Daoy (cell line): ENCODE results near the gene ZC3H12C. TPM values are rescaled to one million over a fixed set of nuclear protein-coding genes. Genes with fewer than 3 reads are reported as not detected.
"Not testable (repeated sequence)": the region's sequence is repeated elsewhere in the genome, so short reads cannot be mapped to it uniquely, and the experiment has no call there.

ENCODE experiments used
- DNase-seq: peaks from one replicate; pipeline ENCODE4 v3.0.0-alpha.2; 2015; ENCODE audit warnings: low read depth
- total RNA-seq: library from RNA; depleted of rRNA; stranded (reverse); fragments of >200 nt; shearing (Covaris generic); gene quantifications from 2 replicates; pipeline ENCODE4 v1.2.3, GENCODE V29; 2014; rRNA removed

ZC3H12C gene
- 3.8 and 4.0 TPM in 2 replicates for total RNA-seq

DNA sequence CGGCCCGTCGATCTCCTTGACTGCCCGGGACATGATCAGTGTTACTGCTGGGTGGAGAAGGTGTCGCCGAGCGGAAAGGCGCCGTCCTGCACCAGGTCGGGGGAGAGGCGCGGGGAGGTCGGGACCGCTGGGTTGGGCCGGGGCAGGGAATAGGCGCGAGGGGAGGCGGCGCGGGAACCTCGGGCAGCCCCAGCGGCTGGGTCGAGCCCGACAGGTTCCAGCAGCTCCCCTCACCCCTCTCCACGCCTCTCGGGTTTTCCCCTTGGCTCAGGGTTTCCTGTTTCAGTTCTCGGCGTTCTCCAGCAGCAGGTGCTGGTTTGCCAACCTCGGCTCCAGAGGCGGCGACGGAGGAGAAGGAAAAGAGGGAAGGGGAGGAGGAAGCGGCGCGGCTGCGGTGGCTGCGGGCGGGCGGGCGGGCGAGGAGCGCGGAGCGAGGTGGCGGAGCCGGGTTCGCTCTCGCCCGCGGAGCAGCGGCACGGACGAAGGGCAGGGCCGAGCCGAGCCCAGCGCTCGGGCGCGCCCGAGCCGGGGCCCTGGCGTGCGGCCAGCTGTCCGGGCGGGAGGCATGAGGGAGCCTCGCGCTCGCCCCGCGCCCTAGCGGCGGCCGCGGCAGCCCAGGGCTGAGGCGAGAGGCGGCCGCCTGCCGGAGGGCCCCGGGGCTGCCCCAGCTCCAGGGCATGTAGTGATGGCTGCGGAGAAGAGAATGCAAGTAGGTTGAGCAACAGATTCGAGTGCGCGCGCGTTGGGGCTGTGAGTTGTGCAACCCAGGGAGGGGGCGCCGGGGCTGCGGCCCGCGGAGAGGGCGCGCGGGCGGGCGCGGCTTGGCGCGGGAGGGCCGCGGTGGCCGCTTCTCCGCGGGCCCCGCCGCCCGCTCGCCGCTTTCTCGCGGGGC is at the start of gene ZC3H12C:
Gene ZC3H12C, plus strand, starts transcription at position 878 of the 892 bp plus-strand sequence. CDS start 20 bp downstream, outside the sequence.
- DNase-seq = peak; percentile 93

DNA sequence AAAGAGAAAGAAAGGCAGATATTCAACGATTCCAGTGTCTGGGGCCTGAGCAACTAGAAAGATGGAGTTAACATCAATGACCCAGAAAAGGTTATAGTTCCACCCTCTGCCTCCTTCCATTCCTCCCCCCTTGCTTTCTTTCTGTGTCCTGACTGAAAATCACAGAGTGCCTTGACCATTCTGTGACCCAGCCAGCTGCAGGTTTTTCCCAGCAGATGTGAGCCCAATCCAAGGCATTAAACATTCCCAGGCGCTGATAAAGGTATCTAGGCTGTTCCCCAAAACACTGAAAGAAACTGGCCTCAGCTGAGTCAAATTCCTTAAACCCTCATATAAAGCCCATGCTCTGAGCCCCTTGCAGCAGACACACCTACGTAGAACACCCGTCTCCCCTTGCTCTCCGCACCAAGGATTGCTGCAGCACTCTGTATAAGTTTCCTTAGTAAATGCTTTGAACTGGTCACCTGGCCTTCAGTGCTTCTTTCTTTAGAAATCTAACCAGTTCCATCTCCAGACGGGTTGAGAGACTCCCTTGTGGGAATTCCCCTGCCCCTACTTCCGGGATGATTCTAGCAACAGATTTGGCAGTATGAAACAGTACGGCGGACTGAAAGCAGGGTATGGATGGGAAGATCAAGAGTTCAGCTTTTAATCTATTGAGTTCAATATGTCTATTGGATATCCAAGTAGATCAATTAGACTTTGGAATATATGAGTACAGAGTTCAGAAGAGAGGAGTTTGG is 48.8 kb upstream of the ZC3H12C start:
- peak; percentile 10 for DNase-seq

DNA sequence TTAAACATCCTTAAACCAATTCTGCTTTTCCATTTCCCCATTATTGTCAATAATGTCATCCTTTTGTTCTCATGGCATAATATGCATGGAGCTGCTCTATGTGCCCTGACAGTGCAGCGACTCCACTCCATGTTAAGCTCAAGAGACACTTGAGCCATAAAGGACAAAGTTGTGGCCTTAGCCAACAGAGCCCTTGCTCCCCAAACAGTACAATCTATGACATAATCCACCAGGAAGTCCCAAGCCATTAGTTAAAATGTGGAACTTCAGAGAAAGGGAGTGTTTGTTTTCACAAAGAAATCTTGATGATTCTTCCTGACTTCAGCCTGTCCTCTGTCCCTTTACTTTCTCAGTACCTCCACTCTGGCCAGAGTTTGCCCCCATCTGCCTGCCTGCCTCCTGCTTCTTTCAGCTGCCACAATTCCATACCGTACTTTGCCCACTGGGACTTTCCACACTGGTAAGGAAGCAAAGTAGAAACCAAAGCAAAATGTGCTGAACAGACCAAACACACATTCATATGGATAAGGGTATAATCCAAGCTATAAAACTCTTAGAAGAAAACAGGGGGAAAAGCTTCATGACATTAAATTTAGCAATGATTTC is 46.3 kb upstream of the ZC3H12C start:
- DNase-seq = no peak

DNA sequence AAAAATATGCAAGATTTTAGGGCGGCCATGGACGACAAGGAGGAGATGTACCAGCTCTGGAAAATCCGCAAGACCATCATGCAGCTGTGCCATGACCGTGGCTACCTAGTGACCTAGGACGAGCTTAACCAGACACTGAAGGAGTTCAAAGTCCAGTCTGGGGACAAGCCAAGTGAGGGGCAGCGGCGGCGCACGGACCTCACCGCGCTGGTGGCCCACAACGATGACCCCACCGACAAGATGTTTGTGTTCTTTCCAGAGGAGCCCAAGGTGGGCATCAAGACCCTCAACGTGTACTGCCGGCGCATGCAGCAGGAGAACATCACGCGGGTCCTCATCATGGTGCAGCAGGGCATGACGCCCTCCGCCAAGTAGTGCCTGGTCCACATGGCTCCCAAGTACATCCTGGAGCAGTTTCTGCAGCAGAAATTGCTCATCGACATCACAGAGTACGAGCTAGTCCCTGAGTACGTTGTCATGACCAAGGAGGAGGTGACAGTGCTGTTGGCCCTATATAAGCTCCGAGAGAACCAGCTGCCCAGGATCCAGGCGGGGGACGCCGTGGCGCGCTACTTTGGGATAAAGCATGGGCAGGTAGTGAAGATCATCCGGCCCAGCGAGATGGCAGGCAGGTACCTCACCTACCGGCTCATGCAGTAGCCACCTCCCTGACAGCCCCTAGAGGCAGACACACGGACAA is 43.5 kb upstream of the ZC3H12C start:
- DNase-seq = no peak

DNA sequence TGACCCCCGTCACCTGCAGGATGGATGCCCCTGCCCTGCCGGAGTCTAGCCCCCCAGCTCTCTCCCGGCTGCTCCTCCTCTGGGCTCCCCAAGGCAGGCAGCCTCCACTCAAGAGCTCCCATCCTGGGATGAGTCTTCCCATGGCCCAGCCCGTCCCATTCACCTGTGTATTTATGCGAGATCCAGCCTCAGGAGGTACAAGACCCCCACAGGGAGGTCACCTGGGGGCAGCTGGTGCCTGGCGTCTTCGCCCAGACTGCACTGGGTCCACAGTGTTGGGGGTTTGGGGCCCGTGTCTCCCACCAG is 43.0 kb upstream of the ZC3H12C start:
- DNase-seq = no peak

DNA sequence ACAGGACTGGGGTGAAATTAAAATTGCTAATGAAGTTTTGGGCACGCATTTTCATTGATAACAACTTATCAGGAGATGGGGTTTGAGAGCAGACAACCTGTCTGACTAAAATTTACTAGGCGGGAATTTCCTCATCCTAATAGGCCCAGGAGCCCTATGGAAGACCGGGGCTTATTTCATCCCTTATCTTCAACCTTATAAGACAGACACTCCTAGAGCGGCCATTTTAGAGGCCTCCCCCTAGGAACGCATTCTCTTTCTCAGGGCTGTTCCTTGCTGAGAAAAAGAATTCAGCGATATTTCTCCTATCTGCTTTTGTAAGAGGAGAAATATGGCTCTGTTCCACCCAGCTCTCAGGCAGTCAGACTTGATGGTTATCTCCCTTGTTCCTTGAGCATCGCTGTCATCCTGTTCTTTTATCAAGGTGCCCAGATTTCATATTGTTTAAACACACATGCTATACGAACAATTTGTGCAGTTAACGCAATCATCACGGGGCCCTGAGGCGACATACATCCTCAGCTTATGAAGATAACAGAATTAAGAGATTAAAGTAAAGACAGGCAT is 39.3 kb upstream of the ZC3H12C start:
- no peak for DNase-seq

DNA sequence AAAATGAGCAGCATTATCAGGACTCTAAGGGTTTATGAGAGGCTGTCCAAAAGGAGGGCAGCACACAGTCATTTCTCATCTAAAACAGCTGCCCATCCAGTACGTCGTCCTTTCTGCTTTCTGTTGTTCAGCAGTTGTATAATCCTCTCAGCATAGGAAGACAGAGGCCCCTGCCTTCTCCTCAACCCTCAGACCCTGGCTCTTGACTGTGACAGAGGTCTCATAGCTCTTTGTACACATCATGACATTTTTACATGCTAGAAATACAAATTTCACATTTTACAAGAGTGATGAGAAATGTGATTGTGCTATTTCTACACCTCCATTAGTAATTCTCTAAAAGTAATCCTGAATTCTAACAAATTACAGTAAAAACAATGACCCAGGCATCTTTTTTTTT is 36.2 kb upstream of the ZC3H12C start:
- no peak for DNase-seq

DNA sequence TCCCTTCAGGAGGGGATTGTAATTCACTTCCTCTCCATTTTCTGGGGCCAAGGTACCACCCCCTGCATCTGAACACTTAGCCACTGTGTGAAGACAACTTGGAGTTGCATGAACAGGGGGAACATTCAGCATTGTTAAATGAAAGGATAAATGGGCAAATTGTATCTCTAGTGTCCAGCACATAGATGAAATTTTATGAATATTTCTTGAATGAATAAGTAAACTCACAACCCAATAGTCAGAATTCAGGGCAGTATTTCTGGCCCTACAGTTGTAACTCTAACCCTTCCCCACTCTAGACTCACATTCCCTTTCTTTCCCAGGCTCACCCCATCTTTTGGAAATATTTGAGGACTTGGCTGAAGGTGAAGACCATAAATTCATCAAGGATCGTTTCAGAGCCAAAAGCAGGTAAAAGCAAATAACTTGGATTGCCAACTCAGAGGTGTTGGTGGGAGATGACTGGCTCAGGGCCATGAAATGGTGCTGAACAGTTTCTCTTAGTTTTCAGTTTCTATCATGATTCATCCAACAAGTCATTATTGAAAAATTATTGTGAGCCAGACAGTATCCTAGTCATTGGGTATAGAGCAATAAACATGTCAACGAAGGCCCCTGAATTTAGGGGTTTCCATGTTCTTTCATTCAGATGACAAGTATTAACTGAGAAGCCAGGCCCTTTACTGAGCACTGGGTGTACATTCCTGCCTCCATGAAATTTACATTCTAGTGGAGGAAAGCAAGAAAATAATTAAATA is 33.3 kb upstream of the ZC3H12C start:
- no peak for DNase-seq

DNA sequence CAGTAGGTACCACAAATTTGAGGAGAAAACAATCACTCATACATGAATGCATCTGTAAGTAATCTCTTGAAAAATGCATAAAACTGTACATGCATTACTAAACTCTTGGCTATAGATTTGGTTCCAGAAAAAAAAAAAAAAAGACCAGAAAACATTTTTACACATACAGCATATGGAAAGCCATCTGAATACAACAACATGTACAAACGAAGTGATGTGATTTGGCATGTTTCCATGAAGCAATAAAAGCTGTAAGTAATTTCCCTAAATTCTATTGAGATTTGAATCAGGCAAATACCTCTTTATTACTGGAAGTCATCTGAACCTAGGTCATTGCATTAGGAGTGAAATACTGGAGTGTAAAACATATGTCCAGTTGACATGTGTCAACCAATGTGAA is 31.9 kb upstream of the ZC3H12C start:
- DNase-seq = no peak

DNA sequence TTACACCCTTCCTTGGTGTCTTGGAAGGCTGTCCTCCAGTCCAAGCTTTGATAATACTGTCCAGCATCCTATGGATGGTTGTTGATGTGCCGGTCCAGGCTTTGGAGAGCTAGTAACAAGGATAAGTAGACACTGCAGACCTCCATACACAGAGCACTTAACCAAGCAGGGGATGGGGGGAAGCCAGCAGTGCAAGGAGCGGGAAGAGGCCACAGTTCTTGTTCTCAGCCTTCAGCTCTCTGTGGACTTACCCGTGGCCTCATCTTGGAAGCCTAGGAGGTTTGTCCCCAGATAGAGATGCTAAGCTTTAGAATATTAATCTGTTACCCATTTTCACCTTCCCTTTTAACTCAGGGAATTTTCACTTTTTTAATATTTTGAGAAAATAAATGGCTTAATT is 30.9 kb upstream of the ZC3H12C start:
- no peak for DNase-seq

DNA sequence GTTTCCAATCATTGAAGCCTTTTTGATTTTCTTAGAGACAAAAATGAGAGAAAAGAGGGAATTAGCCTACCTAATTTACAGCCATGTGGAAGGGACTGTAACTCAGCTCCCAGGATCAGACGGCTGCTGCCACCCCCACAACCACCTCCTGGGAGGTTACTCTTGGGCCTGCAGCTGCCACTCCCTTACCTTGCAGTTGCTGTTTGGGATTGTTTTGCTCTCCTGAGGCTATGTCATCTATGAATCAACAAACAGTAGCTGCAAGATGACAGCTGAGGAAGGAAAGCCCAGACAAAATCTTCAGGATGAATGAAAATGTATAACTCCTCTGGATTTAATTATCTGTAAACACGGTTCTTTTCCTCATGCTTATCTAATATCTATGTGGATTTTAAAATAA is 28.0 kb upstream of the ZC3H12C start:
- no peak for DNase-seq

DNA sequence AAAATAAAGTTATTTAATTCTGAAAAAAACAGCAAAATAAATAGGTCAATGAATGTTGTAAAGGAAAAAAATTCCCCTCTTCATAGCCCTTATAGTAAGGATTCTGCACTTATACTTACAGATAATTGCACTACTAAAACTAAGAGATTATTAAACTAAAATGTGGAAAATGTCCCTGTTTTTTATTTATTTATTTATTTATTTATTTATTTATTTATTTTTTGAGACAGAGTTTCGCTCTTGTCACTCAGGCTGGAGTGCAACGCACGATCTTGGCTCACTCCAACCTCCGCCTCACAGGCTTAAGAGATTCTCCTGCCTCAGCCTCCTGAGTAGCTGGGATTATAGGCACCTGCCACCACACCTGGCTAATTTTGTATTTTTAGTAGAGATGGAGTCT is 25.2 kb upstream of the ZC3H12C start:
- not testable (repeated sequence) for DNase-seq

DNA sequence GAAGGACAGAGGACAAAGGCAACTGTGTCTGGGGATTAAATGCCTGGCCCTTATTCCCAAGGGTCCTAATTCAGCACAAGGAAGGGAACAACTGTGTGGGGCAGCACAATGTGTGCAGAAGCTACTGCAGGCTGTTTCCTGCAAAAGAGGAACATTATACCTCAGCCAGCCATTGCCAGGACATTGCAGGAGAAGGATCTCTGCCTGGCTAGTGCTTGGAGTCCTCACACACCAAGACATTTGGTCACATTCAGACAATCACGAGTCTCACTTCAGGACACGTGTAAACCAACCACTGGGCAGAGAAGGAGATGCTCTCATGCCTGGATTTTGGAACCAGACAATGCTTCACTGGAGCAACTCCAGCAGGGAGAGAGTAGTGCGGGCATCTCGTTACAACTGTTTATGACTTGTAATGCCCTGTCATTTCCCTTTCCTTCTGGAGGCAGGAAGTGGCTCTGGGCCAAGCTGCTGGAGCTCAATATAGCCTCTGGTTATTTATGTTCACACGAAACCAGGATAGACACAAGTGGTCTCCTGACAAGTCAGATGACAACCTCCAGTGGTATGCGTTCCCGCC is 23.9 kb upstream of the ZC3H12C start:
- DNase-seq = peak; percentile 90

DNA sequence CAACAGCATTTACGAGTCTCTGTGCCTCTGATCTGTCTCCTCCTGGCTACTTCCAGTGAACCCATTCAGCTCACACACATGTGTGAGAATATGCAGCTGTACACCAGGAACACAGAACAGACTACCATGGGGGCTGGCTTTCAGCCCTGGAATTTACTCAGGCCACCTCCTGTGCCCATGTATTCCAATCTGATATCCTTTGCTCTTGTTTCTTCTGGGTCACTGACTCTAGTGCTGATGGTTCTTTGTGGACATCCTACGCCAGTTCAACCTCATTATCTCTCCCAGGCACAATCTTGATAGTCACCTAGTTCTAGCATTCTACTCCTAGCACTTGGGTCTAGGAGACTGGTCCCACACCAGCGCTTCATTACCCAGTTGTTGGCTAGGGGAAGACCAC is 23.0 kb upstream of the ZC3H12C start:
- no peak for DNase-seq

DNA sequence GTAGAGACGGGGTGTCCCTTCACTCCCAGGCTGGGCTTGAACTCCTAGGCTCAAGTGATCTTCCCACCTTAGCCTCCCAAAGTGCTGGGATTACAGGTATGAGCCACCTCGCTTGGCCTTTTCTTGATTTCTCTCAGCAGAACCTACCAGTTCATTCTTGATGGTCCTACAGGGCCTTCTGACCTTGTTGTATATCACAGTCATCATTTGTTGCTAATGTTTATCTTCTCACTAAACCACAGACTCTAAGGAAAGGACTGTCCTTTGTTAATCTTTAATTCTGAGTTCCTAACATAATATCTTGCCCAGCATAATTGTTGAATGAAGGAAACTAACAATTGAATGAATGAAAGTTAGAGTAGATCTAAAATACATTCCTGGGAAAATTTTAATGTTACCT is 22.0 kb upstream of the ZC3H12C start:
- no peak for DNase-seq

DNA sequence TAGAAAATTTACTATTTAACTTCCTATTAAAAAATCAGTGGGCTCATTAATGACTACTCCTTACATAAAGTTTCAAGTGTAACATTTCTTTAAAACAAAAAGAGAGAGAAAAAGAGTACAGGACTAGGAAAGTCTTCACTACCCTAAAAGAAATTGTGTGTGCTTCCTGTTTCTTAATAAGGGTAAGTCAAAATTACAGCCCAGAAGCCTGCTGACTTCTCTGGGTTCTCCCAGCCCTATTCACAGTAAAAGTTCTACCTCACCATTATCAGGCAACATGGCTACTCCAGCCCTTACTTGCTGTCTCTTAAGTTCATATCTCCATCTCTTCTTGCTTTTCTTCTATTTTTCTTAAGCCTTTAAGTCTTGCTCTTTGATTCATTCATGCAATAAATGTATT is 20.3 kb upstream of the ZC3H12C start:
- DNase-seq = no peak

DNA sequence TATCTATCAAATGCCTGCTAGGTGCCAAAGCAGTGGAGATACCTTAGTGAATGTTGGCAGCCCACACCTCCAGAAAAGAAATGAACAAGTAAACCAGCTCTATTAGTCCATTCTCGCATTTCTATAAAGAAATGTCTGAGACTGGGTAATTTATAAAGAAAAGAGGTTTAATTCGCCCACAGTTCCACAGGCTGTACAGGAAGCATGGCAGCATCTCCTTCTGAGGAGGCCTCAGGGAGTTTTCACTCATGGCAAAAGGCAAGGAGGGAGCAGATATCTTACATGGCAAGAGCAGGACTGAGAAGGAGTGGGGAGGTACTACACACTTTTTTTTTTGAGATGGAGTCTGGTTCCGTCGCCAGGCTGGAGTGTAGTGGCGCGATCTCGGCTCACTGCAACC is 18.7 kb upstream of the ZC3H12C start:
- no peak for DNase-seq

DNA sequence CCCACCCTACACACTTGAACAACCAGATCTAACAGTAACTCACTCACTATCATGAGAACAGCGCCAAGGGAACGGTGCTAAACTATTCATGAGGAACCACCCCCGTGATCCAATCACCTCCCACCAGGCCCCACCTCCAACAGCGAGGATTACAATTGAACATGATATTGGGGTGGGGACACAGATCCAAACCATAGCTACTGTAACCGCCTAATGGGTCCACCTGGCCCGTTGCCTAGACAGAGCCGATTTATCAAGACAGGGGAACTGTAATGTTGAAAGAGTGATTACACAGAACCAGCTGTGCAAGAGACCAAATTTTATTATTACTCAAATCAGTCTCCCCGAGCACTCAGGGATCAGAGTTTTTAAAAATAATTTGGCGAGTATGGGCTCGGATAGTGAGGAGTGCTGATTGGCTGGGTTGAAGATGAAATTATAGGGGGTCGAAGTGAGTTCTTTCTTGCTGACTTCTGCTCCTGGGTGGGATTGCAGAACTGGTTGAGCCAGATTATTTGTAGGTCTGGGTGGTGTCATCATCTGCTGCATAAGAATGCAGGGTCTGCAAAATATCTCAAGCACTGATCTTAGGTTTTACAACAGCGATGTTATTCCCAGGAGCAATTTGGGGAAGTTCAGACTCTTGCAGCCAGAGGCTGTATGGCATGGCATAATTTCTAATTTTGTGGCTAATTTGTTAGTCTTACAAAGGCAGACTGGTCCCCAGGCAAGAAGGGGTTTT is 17.9 kb upstream of the ZC3H12C start:
- DNase-seq = no peak

DNA sequence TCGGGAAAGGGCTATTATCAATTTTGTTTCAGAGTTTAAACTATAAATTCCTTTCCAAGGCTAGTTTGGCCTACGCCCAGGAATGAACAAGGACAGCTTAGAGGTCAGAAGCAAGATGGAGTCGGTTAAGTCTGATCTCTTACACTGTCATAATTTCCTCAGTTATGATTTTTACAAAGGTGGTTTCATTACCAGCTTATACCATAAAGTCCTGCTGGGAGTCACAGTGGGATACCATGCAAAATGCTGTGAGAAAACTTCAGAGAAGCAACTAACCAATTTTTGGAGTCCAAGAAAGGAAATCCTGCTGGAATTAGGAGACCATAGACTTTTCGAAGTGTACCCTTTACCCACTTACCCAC is 17.4 kb upstream of the ZC3H12C start:
- no peak for DNase-seq

DNA sequence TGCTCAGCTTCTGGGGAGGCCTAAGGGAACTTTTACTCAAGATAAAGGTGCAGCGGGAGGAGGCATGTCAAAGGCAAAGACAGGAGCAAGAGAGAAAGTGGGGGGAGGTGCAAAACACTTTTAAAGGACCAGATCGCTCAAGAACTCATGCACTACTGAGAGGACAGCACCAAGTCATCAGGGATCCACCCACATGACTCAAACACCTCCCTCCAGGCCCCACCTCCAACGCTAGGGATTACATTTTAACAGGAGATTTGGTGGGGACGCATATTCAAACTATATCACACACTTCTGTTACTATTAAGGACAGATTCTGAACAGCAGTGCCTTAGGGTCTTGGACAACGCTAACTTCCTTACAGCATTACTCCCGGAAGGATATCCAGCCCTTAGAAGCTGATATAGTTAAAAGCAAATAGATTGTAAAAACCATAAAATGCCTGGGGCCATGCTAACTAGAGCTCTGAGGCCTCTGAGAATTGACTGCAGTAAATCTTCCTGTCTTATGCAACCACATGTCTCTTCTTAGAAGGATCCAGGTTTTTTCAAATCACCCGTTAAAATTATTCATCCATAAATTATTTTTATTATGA is 16.7 kb upstream of the ZC3H12C start:
- no peak for DNase-seq
